B cell (primary cell): ENCODE measurements around the gene DOHH. TPM values are rescaled to one million over a fixed set of nuclear protein-coding genes. Genes with fewer than 3 reads are reported as not detected.

Source experiments
- ATAC-seq: fragments of 200-7000 bp; cut with Tn5 transposase; one replicate; pipeline ENCODE4 v1.10.0; 2021; ENCODE audit warnings: low read depth, mild to moderate bottlenecking, moderate number of reproducible peaks, moderate library complexity
- CTCF ChIA-PET: fragments of 350-600 bp; sonication (Branson Sonifier 250); formaldehyde crosslinking; loops from one replicate; lab custom pipeline; 2021; ENCODE audit warnings: antibody characterized with exemption, inconsistent platforms; lab: Charles Lee
- POLR2A ChIA-PET: fragments of 350-600 bp; sonication (Branson Sonifier 250); formaldehyde crosslinking; loops from one replicate; lab custom pipeline; 2021; ENCODE audit warnings: antibody characterized with exemption; lab: Charles Lee
- DNase-seq: peaks from one replicate; pipeline ENCODE4 v3.0.0; 2013
- H2AFZ ChIP-seq: 2 replicates; pipeline ENCODE4 v1.6.1; 2012; ENCODE audit warnings: mild to moderate bottlenecking, low read depth, low read length; ENCODE audit not compliant: insufficient read depth, poor library complexity, severe bottlenecking
- H3K27ac ChIP-seq, 2 donors: 1 replicate in 1 of 2; 2 replicates in 1 of 2; pipeline ENCODE4 v1.5.1; 2012 to 2013; ENCODE audit warnings: low read length in 2 of 2, mild to moderate bottlenecking in 2 of 2, moderate library complexity in 1 of 2
- H3K27me3 ChIP-seq, 4 experiments: fragments of 200-600 bp in 1 of 4; sonication (generic) in 1 of 4; replicated peaks in 1 of 4; 1 replicate in 2 of 4; 2 replicates in 2 of 4; pipeline versions ENCODE4 v1.6.1 to v1.7.0; 2013 to 2016; ENCODE audit warnings: low read length in 3 of 4, mild to moderate bottlenecking in 2 of 4, mixed read lengths in 1 of 4, moderate library complexity in 1 of 4; ENCODE audit not compliant: insufficient read depth in 4 of 4, control insufficient read depth in 3 of 4; ENCODE audit errors: control extremely low read depth in 1 of 4
- H3K36me3 ChIP-seq, 2 experiments: replicated peaks in 1 of 2; 1 replicate in 1 of 2; 2 replicates in 1 of 2; pipeline versions ENCODE4 v1.6.1 to v1.7.1; 2013; ENCODE audit warnings: low read length in 1 of 2; ENCODE audit not compliant: insufficient read depth in 2 of 2, control insufficient read depth in 1 of 2; ENCODE audit errors: control extremely low read depth in 1 of 2, extremely low read depth in 1 of 2
- H3K4me1 ChIP-seq, 2 donors: fragments of 200-600 bp in 1 of 2; sonication (generic) in 1 of 2; 1 replicate in 1 of 2; 2 replicates in 1 of 2; pipeline versions ENCODE4 v1.5.1 to v1.6.1; 2013 to 2017; ENCODE audit warnings: low read length in 2 of 2; ENCODE audit not compliant: control insufficient read depth in 2 of 2, insufficient read depth in 2 of 2
- H3K4me2 ChIP-seq: replicated peaks from 2 replicates; pipeline ENCODE3; 2012; ENCODE audit warnings: mild to moderate bottlenecking, low read depth, low read length; ENCODE audit not compliant: poor library complexity, severe bottlenecking
- H3K4me3 ChIP-seq, 5 experiments: fragments of 200-600 bp in 1 of 5; sonication (generic) in 1 of 5; 1 replicate in 3 of 5; 2 replicates in 2 of 5; pipeline versions ENCODE4 v1.5.1 to v1.7.0; 2011 to 2016; ENCODE audit warnings: low read length in 4 of 5, mild to moderate bottlenecking in 4 of 5, low read depth in 2 of 5, control low read depth in 1 of 5, moderate library complexity in 1 of 5; ENCODE audit not compliant: insufficient read depth in 1 of 5; ENCODE audit errors: control extremely low read depth in 1 of 5, extremely low read depth in 1 of 5
- H3K79me2 ChIP-seq: fragments of 200-600 bp; sonication (generic); one replicate; pipeline ENCODE4 v1.6.0; 2016; ENCODE audit warnings: low read length; ENCODE audit not compliant: control insufficient read depth, insufficient read depth
- H3K9ac ChIP-seq: fragments of 200-600 bp; sonication (generic); 2 replicates; pipeline ENCODE4 v1.6.1; 2017; ENCODE audit warnings: mild to moderate bottlenecking, low read length, moderate library complexity
- H3K9me3 ChIP-seq, 3 donors: one replicate each; pipeline versions ENCODE4 v1.6.1 to v1.7.1; 2013; ENCODE audit warnings: low read length in 2 of 3; ENCODE audit not compliant: control insufficient read depth in 2 of 3, insufficient read depth in 1 of 3; ENCODE audit errors: control extremely low read depth in 1 of 3
- H4K20me1 ChIP-seq: 2 replicates; pipeline ENCODE4 v1.6.0; 2012; ENCODE audit warnings: mild to moderate bottlenecking, low read length; ENCODE audit not compliant: insufficient read depth, control insufficient read depth, poor library complexity, severe bottlenecking
- H3K27ac Mint-ChIP-seq: one replicate; pipeline ENCODE4 v1.8.0; 2021; ENCODE audit warnings: mixed read lengths
- H3K27me3 Mint-ChIP-seq: one replicate; pipeline ENCODE4 v1.8.0; 2021; ENCODE audit warnings: mixed read lengths
- H3K4me1 Mint-ChIP-seq: one replicate; pipeline ENCODE4 v1.8.0; 2021; ENCODE audit warnings: mixed read lengths
- H3K4me3 Mint-ChIP-seq: one replicate; pipeline ENCODE4 v1.8.0; 2021; ENCODE audit warnings: mixed read lengths
- H3K9me3 Mint-ChIP-seq: one replicate; pipeline ENCODE4 v1.8.0; 2022; ENCODE audit warnings: mixed read lengths; ENCODE audit not compliant: insufficient read depth
- CTCF ChIP-seq: fragments of 200-600 bp; IDR thresholded peaks from one replicate; pipeline ENCODE4 v1.8.0; 2022; ENCODE audit warnings: antibody characterized with exemption, mild to moderate bottlenecking
- EZH2 ChIP-seq: IDR thresholded peaks from 2 replicates; pipeline ENCODE4 v1.6.1; 2012; ENCODE audit warnings: borderline replicate concordance, low read depth, mild to moderate bottlenecking, moderate library complexity, low read length; ENCODE audit not compliant: insufficient read depth, poor library complexity, severe bottlenecking
- WGBS: methylation state at CpG from one replicate; pipeline ENCODE4 v1.1.5; 2013; ENCODE audit warnings: missing lambda C conversion rate; ENCODE audit not compliant: insufficient coverage; 5-methylcytosine and 5-hydroxymethylcytosine counted together
- intact Hi-C: fragments of 100-400 bp; cut with micrococcal nuclease; formaldehyde crosslinking; loops from one replicate; pipeline ENCODE4 v1.10.0; 2022
- polyA plus RNA-seq: library from polyadenylated mRNA; depleted of rRNA; stranded (reverse); fragments of >200 nt; gene quantifications from 2 replicates; pipeline ENCODE4 v1.2.3, GENCODE V29; 2012
- total RNA-seq, 2 donors: library from RNA; stranded (reverse); fragments of 120-200 nt in 1 of 2; gene quantifications; 1 replicate in 1 of 2; 2 replicates in 1 of 2; pipeline versions ENCODE4 v1.2.3 to v1.2.4, GENCODE V29; 2013 to 2022

The DOHH gene
- total and polyA plus RNA-seq, 2 donors (not counting 1 experiment from before 2014, with no cell fraction given): 6.6 to 8.6 TPM

GRCh38 chr19:3481241-3482090, 19.0 kb downstream of the DOHH start:
- Histone ChIP-seq H3K4me2 (no peak overlapping the region), H3K79me2 (no peaks in the 10 kb centered on the region), H2AFZ (no peak overlapping the region), H3K9ac (no peak overlapping the region), H3K4me1 (peaks cover 17 to 31% of the 10 kb centered on the region in 2 donors), H4K20me1 (no peaks in the 10 kb centered on the region), H3K27ac (no peak overlapping the region), H3K36me3 (no peaks in the 10 kb centered on the region), H3K9me3 (peaks cover 0 to 13% (median 0%) of the 10 kb centered on the region in 3 donors), H3K4me3 (no peak overlapping the region), H3K27me3 (peaks cover 0 to 7% (median 0%) of the 10 kb centered on the region in 4 experiments)
- H3K9me3 Mint-ChIP-seq: no peaks in the 10 kb centered on the region
- peaks cover 18% of the 10 kb centered on the region for H3K4me1 Mint-ChIP-seq
- DNase-seq: no peak
- 80% methylated on average over 38 of the region's 38 CpGs for WGBS
- H3K27ac Mint-ChIP-seq: no peak overlapping the region
- ChIA-PET POLR2A (no interaction called here), CTCF (no interaction called here)
- no peak for ATAC-seq
- no peak overlapping the region for H3K4me3 Mint-ChIP-seq
- intact Hi-C loops: no loop called here
- TF ChIP-seq CTCF: no peak
- peaks cover 5% of the 10 kb centered on the region for H3K27me3 Mint-ChIP-seq

GRCh38 chr19:3480383-3481091, 19.9 kb downstream of the DOHH start, which contains the start of gene SMIM24:
SMIM24 (minus strand) TSS chr19:3480525; CDS start chr19:3480463, 62 bp downstream.
- Mint-ChIP-seq H3K9me3 (no peaks in the 10 kb centered on the region), H3K4me1 (peaks cover 18% of the 10 kb centered on the region), H3K4me3 (no peak within 1 kb of the TSS), H3K27me3 (peaks cover 5% of the 10 kb centered on the region), H3K27ac (no peak within 1 kb of the TSS)
- DNase-seq: no peak
- ChIA-PET CTCF (interaction anchor here (1.7 to 1.8 kb wide), 2 partner anchors 11 to 51 kb away, joined by 4 to 11 read pairs; no protein-coding TSS in a partner anchor), POLR2A (no interaction called here)
- intact Hi-C loops: no loop called here
- no peak for TF ChIP-seq CTCF
- TF ChIP-seq EZH2: no peak
- Histone ChIP-seq H3K4me3 (no peak within 1 kb of the TSS), H3K79me2 (no peaks in the 10 kb centered on the region), H3K9me3 (peaks cover 0 to 13% (median 0%) of the 10 kb centered on the region in 3 donors), H3K27me3 (peaks cover 0 to 9% (median 0%) of the 10 kb centered on the region in 4 experiments), H3K4me2 (peak within 1 kb of the TSS; percentile 83), H3K4me1 (peaks cover 17 to 31% of the 10 kb centered on the region in 2 donors), H2AFZ (peak within 1 kb of the TSS; percentile 16), H4K20me1 (no peaks in the 10 kb centered on the region), H3K9ac (no peak within 1 kb of the TSS), H3K27ac (no peak within 1 kb of the TSS), H3K36me3 (no peaks in the 10 kb centered on the region)
- 76% methylated on average over 20 of the region's 27 CpGs for WGBS
- no peak for ATAC-seq
